ENCODE measurements around the gene RBM12. TPM values are rescaled to one million over a fixed set of nuclear protein-coding genes. Genes with fewer than 3 reads are reported as not detected.
"Not testable (repeated sequence)": the region's sequence is repeated elsewhere in the genome, so short reads cannot be mapped to it uniquely, and the experiment has no call there.

RBM12 gene, protein sequence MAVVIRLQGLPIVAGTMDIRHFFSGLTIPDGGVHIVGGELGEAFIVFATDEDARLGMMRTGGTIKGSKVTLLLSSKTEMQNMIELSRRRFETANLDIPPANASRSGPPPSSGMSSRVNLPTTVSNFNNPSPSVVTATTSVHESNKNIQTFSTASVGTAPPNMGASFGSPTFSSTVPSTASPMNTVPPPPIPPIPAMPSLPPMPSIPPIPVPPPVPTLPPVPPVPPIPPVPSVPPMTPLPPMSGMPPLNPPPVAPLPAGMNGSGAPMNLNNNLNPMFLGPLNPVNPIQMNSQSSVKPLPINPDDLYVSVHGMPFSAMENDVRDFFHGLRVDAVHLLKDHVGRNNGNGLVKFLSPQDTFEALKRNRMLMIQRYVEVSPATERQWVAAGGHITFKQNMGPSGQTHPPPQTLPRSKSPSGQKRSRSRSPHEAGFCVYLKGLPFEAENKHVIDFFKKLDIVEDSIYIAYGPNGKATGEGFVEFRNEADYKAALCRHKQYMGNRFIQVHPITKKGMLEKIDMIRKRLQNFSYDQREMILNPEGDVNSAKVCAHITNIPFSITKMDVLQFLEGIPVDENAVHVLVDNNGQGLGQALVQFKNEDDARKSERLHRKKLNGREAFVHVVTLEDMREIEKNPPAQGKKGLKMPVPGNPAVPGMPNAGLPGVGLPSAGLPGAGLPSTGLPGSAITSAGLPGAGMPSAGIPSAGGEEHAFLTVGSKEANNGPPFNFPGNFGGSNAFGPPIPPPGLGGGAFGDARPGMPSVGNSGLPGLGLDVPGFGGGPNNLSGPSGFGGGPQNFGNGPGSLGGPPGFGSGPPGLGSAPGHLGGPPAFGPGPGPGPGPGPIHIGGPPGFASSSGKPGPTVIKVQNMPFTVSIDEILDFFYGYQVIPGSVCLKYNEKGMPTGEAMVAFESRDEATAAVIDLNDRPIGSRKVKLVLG
- total RNA-seq, result 100 to 1,000 TPM; 113 to 121 TPM

DNA sequence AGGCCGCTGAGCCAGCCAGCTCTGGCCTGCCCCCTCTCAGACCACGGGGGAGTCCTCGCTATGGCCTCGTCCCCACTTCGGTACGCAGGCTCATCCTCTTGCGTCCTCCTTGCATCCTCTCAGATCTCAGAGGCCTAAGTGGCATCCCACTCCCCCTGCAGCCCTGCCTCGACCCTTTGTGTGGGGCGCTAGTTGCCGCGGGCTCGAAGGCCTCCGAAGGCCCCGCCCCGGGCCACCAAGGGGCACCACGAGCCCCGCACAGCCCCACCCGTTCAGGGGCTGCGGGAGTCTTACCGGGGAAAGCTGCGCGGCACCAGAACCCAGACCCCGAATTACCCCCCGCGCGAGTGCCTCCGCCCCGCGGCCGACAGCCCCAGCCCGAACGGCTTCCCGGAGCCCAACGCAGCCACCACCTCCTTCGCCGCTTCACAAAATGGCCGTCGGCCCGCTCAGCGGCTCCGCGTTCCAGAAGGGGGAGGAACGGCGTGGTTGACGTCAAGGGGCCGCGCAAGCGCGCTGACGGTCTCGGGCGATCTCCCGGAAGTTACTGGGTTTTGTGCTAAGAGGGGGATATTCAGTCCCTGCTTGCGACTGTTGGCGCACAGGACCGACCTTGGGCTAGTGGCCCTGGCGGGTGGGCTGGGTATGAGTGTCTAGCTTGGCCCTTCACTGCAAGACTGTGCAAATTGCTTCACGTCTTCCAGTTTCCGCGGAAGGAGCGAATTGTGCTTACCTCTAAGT, at the start of gene RBM12, which contains the start of gene CPNE1:
Gene RBM12, minus strand, starts transcription at position 435 of the 741 bp plus-strand sequence. CDS start 9,578 bp downstream, outside the sequence.
Gene CPNE1, minus strand, starts transcription at position 435 of the 741 bp plus-strand sequence. CDS start 31,977 bp downstream, outside the sequence.
- POLR2A ChIA-PET, result interaction anchor here (0.6 to 5.7 kb wide), 10 partner anchors 37 to 880 kb away, joined by 3 to 77 read pairs (median 5); partner anchors contain the start of genes ERGIC3, RBM39 and SPAG4
- CTCF ChIA-PET, result interaction anchor here (1.2 to 2.0 kb wide), 4 partner anchors 16 to 289 kb away, joined by 3 to 15 read pairs (median 8); partner anchors contain the start of genes SCAND1 and SPAG4

DNA sequence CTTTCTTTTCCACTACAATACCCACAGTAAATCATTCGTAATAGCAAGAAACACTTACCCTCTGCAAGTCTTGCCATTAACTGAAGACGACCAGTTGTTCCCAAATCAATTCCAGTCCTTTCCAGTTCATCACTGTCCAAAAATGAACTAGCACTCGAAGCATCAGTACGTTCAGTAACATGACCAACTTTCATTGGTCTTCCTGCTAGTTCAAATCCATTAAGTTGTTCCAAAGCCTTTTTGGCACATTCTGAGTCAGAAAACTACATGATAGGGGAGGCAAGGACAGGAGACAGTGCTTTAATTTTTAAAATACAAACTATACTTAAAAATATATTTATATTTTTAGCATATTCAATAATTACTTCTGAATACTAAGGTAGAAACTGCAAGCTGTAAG, 49.4 kb upstream of the RBM12 start:
- ChIA-PET CTCF (no interaction called here), POLR2A (interaction anchor here (0.6 kb wide), 1 partner anchor 66 kb away, joined by 6 read pairs; no protein-coding TSS in a partner anchor)

DNA sequence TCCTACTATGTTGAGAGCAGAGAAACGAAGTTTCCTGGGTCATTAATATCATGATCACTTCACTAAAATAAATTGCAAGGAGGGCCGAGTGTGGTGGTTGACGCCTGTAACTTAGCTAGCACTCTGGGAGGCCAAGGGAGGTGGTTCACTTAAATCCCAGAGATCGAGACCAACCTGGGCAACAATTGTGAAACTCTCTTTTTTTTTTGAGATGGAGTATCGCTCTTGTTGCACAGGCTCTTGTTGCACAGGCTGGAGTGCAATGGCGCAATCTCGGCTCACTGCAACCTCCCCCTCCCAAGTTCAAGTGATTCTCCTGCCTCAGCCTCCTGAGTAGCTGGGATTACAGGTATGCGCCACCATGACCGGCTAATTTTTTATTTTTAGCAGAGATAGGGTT, 48.4 kb upstream of the RBM12 start:
- CTCF ChIA-PET, result not testable (repeated sequence)
- POLR2A ChIA-PET, result interaction anchor here (0.6 to 1.5 kb wide), 2 partner anchors 14 to 16 kb away, joined by 3 to 5 read pairs; no protein-coding TSS in a partner anchor

- POLR2A ChIA-PET, result interaction anchor here (0.6 to 1.7 kb wide), 6 partner anchors 10 to 242 kb away, joined by 3 to 7 read pairs (median 4); partner anchors contain the start of genes RBM39 and SCAND1
- CTCF ChIA-PET, result interaction anchor here (0.8 to 0.9 kb wide), 2 partner anchors 30 to 61 kb away, joined by 3 read pairs; partner anchors contain the start of gene RBM39
These were observed 47.0 kb upstream of the RBM12 start for GRCh38 chr20:35711588-35712209.

- POLR2A ChIA-PET, result interaction anchor here (0.6 to 1.7 kb wide), 5 partner anchors 10 to 243 kb away, joined by 3 to 7 read pairs (median 4); partner anchors contain the start of genes RBM39 and SCAND1
These were observed 46.3 kb upstream of the RBM12 start for GRCh38 chr20:35710884-35711587.

GRCh38 chr20:35710039-35710438, 45.3 kb upstream of the RBM12 start:
- POLR2A ChIA-PET, result no interaction called here
- CTCF ChIA-PET, result interaction anchor here (1.4 kb wide), 1 partner anchor 19 kb away, joined by 3 read pairs; no protein-coding TSS in a partner anchor

More at GRCh38 chr20:35710884-35711587, 46.3 kb upstream of the RBM12 start:
- CTCF ChIA-PET, result interaction anchor here (0.8 to 1.4 kb wide), 3 partner anchors 18 to 62 kb away, joined by 3 read pairs; partner anchors contain the start of gene RBM39

GRCh38 chr20:35709259-35709658, 44.6 kb upstream of the RBM12 start:
- CTCF ChIA-PET, result no interaction called here
- POLR2A ChIA-PET, result no interaction called here

DNA sequence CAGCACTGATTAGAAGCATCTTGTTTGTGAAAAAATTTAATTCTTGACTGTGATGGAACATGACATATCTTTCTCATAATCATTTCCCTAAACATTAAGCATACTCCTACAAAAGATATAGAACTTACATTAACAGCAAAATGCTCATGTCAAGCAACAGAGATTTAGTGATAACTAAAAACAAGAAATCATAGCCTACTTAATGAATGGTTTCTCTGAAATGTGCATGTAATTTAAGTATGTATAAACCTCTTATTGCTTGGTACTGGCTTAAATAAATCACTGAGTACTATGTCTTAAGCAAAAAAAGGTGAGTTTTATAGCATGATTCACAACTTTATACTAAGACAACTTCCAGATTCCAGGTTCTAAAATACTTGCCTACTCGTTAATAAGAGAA, 43.8 kb upstream of the RBM12 start:
- POLR2A ChIA-PET, result no interaction called here
- CTCF ChIA-PET, result interaction anchor here (0.7 to 1.1 kb wide), 2 partner anchors 9 to 14 kb away, joined by 3 to 6 read pairs; partner anchors contain the start of genes NFS1 and ROMO1

- CTCF ChIA-PET, result interaction anchor here (0.7 kb wide), 1 partner anchor 365 kb away, joined by 3 read pairs; no protein-coding TSS in a partner anchor
- POLR2A ChIA-PET, result not testable (repeated sequence)
These were observed 42.2 kb upstream of the RBM12 start for GRCh38 chr20:35706591-35707529.

DNA sequence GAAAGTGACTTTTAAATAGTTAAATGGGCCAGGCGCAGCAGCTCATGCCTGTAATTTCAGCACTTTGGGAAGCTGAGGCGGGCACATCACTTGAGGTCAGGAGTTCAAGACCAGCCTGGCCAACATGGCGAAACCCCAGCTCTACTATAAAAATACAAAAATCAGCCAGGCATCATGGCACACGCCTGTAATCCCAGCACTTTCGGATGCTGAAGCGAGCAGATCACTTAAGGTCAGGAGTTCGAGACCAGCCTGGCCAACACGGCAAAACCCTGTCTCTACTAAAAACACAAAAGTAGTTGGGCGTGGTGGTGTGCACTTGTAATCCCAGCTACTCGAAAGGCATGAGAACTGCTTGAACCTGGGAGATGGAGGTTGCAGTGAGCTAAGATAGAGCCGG, 41.2 kb upstream of the RBM12 start:
- CTCF ChIA-PET, POLR2A ChIA-PET: not testable (repeated sequence)

GRCh38 chr20:35704514-35705261, 40.0 kb upstream of the RBM12 start:
- POLR2A ChIA-PET, result no interaction called here

GRCh38 chr20:35702824-35703695, 38.4 kb upstream of the RBM12 start:
- CTCF ChIA-PET, result no interaction called here
- POLR2A ChIA-PET, result interaction anchor here (0.9 to 1.1 kb wide), 2 partner anchors 32 to 39 kb away, joined by 3 read pairs; partner anchors contain the start of gene RBM39

More at GRCh38 chr20:35704514-35705261, 40.0 kb upstream of the RBM12 start:
- CTCF ChIA-PET, result no interaction called here

- ChIA-PET POLR2A (interaction anchor here (0.9 to 1.2 kb wide), 3 partner anchors 17 to 38 kb away, joined by 3 to 9 read pairs (median 5); partner anchors contain the start of genes CPNE1 and RBM12), CTCF (no interaction called here)
These were observed 37.5 kb upstream of the RBM12 start for GRCh38 chr20:35702051-35702823.
